ENCODE results near the gene ZNF668. TPM values are rescaled to one million over a fixed set of nuclear protein-coding genes. Genes with fewer than 3 reads are reported as not detected.

The ZNF668 gene
- total and polyA plus RNA-seq, 2 of the 13 experiments (the other 11 are each of a cell fraction or from before 2014, with no cell fraction given), result 3.8 to 9.8 TPM

DNA sequence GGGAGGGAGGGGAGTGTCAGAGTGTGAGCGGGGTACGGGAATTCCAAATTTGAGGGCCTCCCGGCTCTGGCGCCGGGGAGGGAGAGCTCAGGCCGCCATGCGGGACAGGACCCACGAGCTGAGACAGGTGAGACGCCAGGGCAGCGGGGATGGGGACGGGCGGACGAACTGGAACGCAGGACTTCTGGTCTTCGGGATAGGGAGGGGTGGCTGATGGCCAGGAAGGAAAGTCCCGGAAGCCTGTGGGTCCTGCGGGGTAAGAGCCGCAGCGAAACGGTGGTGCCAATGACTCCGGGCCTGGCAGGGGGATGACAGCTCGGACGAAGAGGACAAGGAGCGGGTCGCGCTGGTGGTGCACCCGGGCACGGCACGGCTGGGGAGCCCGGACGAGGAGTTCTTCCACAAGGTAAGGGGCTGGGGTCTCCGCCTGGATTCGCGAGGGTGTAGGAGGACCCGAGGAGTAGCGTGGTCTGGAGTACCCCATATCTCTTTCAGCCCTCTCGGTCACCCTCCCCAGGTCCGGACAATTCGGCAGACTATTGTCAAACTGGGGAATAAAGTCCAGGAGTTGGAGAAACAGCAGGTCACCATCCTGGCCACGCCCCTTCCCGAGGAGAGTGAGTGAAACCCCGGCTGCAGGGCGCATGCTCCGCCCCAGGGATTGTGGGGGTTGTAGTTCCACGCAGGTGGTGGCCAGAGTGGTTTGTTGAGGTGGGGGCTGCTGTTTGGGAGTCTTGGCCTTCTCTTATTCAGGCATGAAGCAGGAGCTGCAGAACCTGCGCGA is 40.1 kb downstream of the ZNF668 start (continued):
- TF ChIP-seq IRX3 (CRISPR knock-in tag; IDR thresholded peaks at IDR 0.05; ENCODE audit: borderline replicate concordance, low read depth) (no peak), ZC3H13 (CRISPR knock-in tag; IDR thresholded peaks at IDR 0.05) (peak; percentile 37; the same call in 1 of the 2 replicates), ZNF180 (CRISPR knock-in tag; IDR thresholded peaks at IDR 0.05; ENCODE audit: borderline replicate concordance, low read depth) (0 out of 2 replicates have a peak, but pooled peaks have one; percentile 38), HMG20A (CRISPR knock-in tag; IDR thresholded peaks at IDR 0.05; ENCODE audit: borderline replicate concordance) (0 out of 2 replicates have a peak, but pooled peaks have one; percentile 4), ZNF205 (CRISPR knock-in tag; IDR thresholded peaks at IDR 0.05) (no peak), ATF1 (CRISPR knock-in tag; IDR thresholded peaks at IDR 0.05) (no peak), ZBTB21 (CRISPR knock-in tag; IDR thresholded peaks at IDR 0.05) (0 out of 2 replicates have a peak, but pooled peaks have one; percentile 9), NFE2L2 (IDR thresholded peaks at IDR 0.05; ENCODE audit: low read length) (no peak), BCL6 (CRISPR knock-in tag; IDR thresholded peaks at IDR 0.05) (no peak), GPN1 (CRISPR knock-in tag; IDR thresholded peaks at IDR 0.05; ENCODE audit: borderline replicate concordance) (no peak), NCOA1 (CRISPR knock-in tag; IDR thresholded peaks at IDR 0.05) (no peak), NKX3-1 (CRISPR knock-in tag; IDR thresholded peaks at IDR 0.05) (0 out of 2 replicates have a peak, but pooled peaks have one; percentile 34), NFIB (CRISPR knock-in tag; IDR thresholded peaks at IDR 0.05; ENCODE audit: borderline replicate concordance) (no peak), TCF7L2 (IDR thresholded peaks at IDR 0.05; ENCODE audit: low read depth, low read length) (no peak), HOXA5 (CRISPR knock-in tag; IDR thresholded peaks at IDR 0.05) (peak; percentile 82)
- TF ChIP-seq, protein P1, sequence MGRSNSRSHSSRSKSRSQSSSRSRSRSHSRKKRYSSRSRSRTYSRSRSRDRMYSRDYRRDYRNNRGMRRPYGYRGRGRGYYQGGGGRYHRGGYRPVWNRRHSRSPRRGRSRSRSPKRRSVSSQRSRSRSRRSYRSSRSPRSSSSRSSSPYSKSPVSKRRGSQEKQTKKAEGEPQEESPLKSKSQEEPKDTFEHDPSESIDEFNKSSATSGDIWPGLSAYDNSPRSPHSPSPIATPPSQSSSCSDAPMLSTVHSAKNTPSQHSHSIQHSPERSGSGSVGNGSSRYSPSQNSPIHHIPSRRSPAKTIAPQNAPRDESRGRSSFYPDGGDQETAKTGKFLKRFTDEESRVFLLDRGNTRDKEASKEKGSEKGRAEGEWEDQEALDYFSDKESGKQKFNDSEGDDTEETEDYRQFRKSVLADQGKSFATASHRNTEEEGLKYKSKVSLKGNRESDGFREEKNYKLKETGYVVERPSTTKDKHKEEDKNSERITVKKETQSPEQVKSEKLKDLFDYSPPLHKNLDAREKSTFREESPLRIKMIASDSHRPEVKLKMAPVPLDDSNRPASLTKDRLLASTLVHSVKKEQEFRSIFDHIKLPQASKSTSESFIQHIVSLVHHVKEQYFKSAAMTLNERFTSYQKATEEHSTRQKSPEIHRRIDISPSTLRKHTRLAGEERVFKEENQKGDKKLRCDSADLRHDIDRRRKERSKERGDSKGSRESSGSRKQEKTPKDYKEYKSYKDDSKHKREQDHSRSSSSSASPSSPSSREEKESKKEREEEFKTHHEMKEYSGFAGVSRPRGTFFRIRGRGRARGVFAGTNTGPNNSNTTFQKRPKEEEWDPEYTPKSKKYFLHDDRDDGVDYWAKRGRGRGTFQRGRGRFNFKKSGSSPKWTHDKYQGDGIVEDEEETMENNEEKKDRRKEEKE (IDR thresholded peaks at IDR 0.05), result no peak
- TF ChIP-seq, protein P2, sequence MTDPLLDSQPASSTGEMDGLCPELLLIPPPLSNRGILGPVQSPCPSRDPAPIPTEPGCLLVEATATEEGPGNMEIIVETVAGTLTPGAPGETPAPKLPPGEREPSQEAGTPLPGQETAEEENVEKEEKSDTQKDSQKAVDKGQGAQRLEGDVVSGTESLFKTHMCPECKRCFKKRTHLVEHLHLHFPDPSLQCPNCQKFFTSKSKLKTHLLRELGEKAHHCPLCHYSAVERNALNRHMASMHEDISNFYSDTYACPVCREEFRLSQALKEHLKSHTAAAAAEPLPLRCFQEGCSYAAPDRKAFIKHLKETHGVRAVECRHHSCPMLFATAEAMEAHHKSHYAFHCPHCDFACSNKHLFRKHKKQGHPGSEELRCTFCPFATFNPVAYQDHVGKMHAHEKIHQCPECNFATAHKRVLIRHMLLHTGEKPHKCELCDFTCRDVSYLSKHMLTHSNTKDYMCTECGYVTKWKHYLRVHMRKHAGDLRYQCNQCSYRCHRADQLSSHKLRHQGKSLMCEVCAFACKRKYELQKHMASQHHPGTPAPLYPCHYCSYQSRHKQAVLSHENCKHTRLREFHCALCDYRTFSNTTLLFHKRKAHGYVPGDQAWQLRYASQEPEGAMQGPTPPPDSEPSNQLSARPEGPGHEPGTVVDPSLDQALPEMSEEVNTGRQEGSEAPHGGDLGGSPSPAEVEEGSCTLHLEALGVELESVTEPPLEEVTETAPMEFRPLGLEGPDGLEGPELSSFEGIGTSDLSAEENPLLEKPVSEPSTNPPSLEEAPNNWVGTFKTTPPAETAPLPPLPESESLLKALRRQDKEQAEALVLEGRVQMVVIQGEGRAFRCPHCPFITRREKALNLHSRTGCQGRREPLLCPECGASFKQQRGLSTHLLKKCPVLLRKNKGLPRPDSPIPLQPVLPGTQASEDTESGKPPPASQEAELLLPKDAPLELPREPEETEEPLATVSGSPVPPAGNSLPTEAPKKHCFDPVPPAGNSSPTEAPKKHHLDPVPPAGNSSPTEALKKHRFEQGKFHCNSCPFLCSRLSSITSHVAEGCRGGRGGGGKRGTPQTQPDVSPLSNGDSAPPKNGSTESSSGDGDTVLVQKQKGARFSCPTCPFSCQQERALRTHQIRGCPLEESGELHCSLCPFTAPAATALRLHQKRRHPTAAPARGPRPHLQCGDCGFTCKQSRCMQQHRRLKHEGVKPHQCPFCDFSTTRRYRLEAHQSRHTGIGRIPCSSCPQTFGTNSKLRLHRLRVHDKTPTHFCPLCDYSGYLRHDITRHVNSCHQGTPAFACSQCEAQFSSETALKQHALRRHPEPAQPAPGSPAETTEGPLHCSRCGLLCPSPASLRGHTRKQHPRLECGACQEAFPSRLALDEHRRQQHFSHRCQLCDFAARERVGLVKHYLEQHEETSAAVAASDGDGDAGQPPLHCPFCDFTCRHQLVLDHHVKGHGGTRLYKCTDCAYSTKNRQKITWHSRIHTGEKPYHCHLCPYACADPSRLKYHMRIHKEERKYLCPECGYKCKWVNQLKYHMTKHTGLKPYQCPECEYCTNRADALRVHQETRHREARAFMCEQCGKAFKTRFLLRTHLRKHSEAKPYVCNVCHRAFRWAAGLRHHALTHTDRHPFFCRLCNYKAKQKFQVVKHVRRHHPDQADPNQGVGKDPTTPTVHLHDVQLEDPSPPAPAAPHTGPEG (CRISPR knock-in tag; IDR thresholded peaks at IDR 0.05), result peak; percentile 68; the same call in 1 of the 2 replicates
- TF ChIP-seq, protein P3, sequence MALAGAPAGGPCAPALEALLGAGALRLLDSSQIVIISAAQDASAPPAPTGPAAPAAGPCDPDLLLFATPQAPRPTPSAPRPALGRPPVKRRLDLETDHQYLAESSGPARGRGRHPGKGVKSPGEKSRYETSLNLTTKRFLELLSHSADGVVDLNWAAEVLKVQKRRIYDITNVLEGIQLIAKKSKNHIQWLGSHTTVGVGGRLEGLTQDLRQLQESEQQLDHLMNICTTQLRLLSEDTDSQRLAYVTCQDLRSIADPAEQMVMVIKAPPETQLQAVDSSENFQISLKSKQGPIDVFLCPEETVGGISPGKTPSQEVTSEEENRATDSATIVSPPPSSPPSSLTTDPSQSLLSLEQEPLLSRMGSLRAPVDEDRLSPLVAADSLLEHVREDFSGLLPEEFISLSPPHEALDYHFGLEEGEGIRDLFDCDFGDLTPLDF (CRISPR knock-in tag; IDR thresholded peaks at IDR 0.05), result no peak; the same call in 1 of the 2 replicates
- TF ChIP-seq, protein P4, sequence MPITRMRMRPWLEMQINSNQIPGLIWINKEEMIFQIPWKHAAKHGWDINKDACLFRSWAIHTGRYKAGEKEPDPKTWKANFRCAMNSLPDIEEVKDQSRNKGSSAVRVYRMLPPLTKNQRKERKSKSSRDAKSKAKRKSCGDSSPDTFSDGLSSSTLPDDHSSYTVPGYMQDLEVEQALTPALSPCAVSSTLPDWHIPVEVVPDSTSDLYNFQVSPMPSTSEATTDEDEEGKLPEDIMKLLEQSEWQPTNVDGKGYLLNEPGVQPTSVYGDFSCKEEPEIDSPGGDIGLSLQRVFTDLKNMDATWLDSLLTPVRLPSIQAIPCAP (CRISPR knock-in tag; IDR thresholded peaks at IDR 0.05; ENCODE audit: low read depth), result no peak

Data from HepG2 (cell line).